ENCODE results near the gene WSCD2.

WSCD2 gene

GRCh38 chr12:108235985-108236263 lies 106.8 kb downstream of the WSCD2 start:
- DNase-seq (ENCODE audit: low read depth), result no peak

GRCh38 chr12:108236366-108236765 lies 107.3 kb downstream of the WSCD2 start:
- DNase-seq (ENCODE audit: low read depth), result no peak

- DNase-seq (ENCODE audit: low read depth), result no peak
Measured at GRCh38 chr12:108237272-108237671, 108.2 kb downstream of the WSCD2 start.

GRCh38 chr12:108238474-108238873 lies 109.4 kb downstream of the WSCD2 start:
- no peak for DNase-seq (ENCODE audit: low read depth)

GRCh38 chr12:108239378-108239777 lies 110.3 kb downstream of the WSCD2 start:
- DNase-seq (ENCODE audit: low read depth), result no peak

GRCh38 chr12:108240027-108240785 lies 111.1 kb downstream of the WSCD2 start:
- no peak for DNase-seq (ENCODE audit: low read depth)

GRCh38 chr12:108240928-108241327 lies 111.8 kb downstream of the WSCD2 start:
- DNase-seq (ENCODE audit: low read depth), result no peak

GRCh38 chr12:108241986-108242703 lies 113.1 kb downstream of the WSCD2 start:
- DNase-seq (ENCODE audit: low read depth), result no peak

GRCh38 chr12:108247130-108247529 lies 118.0 kb downstream of the WSCD2 start:
- no peak for DNase-seq (ENCODE audit: low read depth)

GRCh38 chr12:108248011-108248410 lies 118.9 kb downstream of the WSCD2 start:
- DNase-seq (ENCODE audit: low read depth), result no peak

- DNase-seq (ENCODE audit: low read depth), result no peak
Measured at GRCh38 chr12:108252523-108252922, 123.4 kb downstream of the WSCD2 start.

- DNase-seq (ENCODE audit: low read depth), result no peak
Measured at GRCh38 chr12:108253540-108253939, 124.5 kb downstream of the WSCD2 start.

GRCh38 chr12:108254030-108254429 lies 124.9 kb downstream of the WSCD2 start:
- no peak for DNase-seq (ENCODE audit: low read depth)

GRCh38 chr12:108254517-108255251 lies 125.6 kb downstream of the WSCD2 start:
- DNase-seq (ENCODE audit: low read depth), result no peak

- DNase-seq (ENCODE audit: low read depth), result no peak
Measured at GRCh38 chr12:108255252-108255602, 126.1 kb downstream of the WSCD2 start.

GRCh38 chr12:108257004-108257403 lies 127.9 kb downstream of the WSCD2 start:
- DNase-seq (ENCODE audit: low read depth), result no peak

GRCh38 chr12:108257610-108258106 lies 128.6 kb downstream of the WSCD2 start:
- DNase-seq (ENCODE audit: low read depth), result no peak

GRCh38 chr12:108260039-108260438 lies 131.0 kb downstream of the WSCD2 start:
- DNase-seq (ENCODE audit: low read depth), result no peak

GRCh38 chr12:108260969-108261368 lies 131.9 kb downstream of the WSCD2 start:
- no peak for DNase-seq (ENCODE audit: low read depth)

GRCh38 chr12:108265505-108265904 lies 136.4 kb downstream of the WSCD2 start:
- no peak for DNase-seq (ENCODE audit: low read depth)

GRCh38 chr12:108266131-108266530 lies 137.0 kb downstream of the WSCD2 start:
- DNase-seq (ENCODE audit: low read depth), result no peak

GRCh38 chr12:108267450-108267849 lies 138.4 kb downstream of the WSCD2 start:
- DNase-seq (ENCODE audit: low read depth), result no peak

GRCh38 chr12:108268397-108268796 lies 139.3 kb downstream of the WSCD2 start:
- no peak for DNase-seq (ENCODE audit: low read depth)

Data from stimulated activated CD8-positive, alpha-beta memory T cell treated with anti-CD3 and anti-CD28 coated beads, Interleukin-4, amount 100 ng/mL, for 24 hours (primary cell).